ENCODE measurements around the gene TSPAN31.

DNA sequence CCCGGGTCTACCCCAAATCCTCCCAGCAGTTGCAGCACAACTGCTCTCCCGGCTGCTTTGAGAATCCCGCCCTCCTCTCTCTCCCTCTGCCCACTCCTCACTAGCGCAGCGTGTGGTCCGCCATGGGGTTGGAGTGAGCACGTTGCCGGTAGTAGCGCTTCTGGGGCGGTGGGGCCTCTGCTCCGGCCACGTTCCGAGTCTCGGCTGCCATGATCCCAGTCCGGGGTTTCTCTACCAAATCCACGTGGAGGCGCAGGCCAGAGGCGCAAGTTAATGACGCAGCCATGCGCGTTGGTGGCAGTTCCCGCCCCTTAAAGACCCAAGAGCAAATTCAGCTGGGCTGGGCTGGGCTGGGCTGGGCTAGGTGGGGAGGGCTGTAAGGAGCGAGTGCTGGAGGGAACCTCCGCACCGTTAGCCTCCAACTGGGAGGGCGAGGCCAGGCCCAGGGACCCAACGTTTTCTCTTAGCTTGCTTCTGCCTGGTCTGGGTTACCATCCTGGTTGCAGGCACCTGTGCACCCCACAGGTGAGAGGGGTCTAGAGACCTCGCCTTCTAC, 27.1 kb downstream of the TSPAN31 start, which contains the start of gene METTL1:
- TF ChIP-seq TAF1 (IDR thresholded peaks at IDR 0.05; ENCODE audit: borderline replicate concordance, low read depth, low read length) (peak; percentile 85; the same call in 1 of the 2 replicates), POLR2A (IDR thresholded peaks at IDR 0.05; ENCODE audit: low read depth, low read length) (peak; percentile 90), POLR2AphosphoS5 (IDR thresholded peaks at IDR 0.05; ENCODE audit: low read depth, low read length) (peak; percentile 88)
